ENCODE results near the gene EIF5B.
A peak's percentile ranks its signal among the peaks of the same experiment; 100 is the strongest.

Gene EIF5B

GRCh38 chr2:99374747-99375146 is 37.6 kb downstream of the EIF5B start:
- no peak for DNase-seq

- DNase-seq: no peak
Measured at GRCh38 chr2:99376254-99376864, 39.2 kb downstream of the EIF5B start.

- no peak for DNase-seq
Measured at GRCh38 chr2:99377879-99378278, 40.7 kb downstream of the EIF5B start.

- DNase-seq: peak; percentile 12
Measured at GRCh38 chr2:99380376-99381010, 43.3 kb downstream of the EIF5B start.

GRCh38 chr2:99382143-99382542 is 45.0 kb downstream of the EIF5B start:
- no peak for DNase-seq

- DNase-seq: no peak
Measured at GRCh38 chr2:99386011-99386410, 48.8 kb downstream of the EIF5B start.

- no peak for DNase-seq
Measured at GRCh38 chr2:99388892-99389291, 51.7 kb downstream of the EIF5B start.

- peak; percentile 47 for DNase-seq
Measured at GRCh38 chr2:99389371-99389770, 52.2 kb downstream of the EIF5B start.

GRCh38 chr2:99389946-99390345 is 52.8 kb downstream of the EIF5B start:
- no peak for DNase-seq

GRCh38 chr2:99395589-99396130 is 58.5 kb downstream of the EIF5B start:
- DNase-seq: no peak

- no peak for DNase-seq
Measured at GRCh38 chr2:99397266-99397920, 60.2 kb downstream of the EIF5B start.

- DNase-seq: no peak
Measured at GRCh38 chr2:99398303-99398702, 61.1 kb downstream of the EIF5B start.

GRCh38 chr2:99399063-99399462 is 61.9 kb downstream of the EIF5B start:
- DNase-seq: no peak

GRCh38 chr2:99399795-99400194 is 62.6 kb downstream of the EIF5B start:
- DNase-seq: no peak

- DNase-seq: no peak
Measured at GRCh38 chr2:99401841-99402240, 64.7 kb downstream of the EIF5B start.

GRCh38 chr2:99403084-99403483 is 65.9 kb downstream of the EIF5B start:
- DNase-seq: no peak

GRCh38 chr2:99403524-99403923 is 66.3 kb downstream of the EIF5B start:
- peak; percentile 14 for DNase-seq

GRCh38 chr2:99404039-99404796 is 67.0 kb downstream of the EIF5B start:
- no peak for DNase-seq

GRCh38 chr2:99404797-99405669 is 67.8 kb downstream of the EIF5B start:
- no peak for DNase-seq

GRCh38 chr2:99406137-99406536 is 68.9 kb downstream of the EIF5B start:
- no peak for DNase-seq

GRCh38 chr2:99410276-99410675 is 73.1 kb downstream of the EIF5B start:
- DNase-seq: no peak

GRCh38 chr2:99414566-99414965 is 77.4 kb downstream of the EIF5B start:
- no peak for DNase-seq
